Osteoblast (primary cell): ENCODE results near the gene PHACTR4. TPM values are rescaled to one million over a fixed set of nuclear protein-coding genes. Genes with fewer than 3 reads are reported as not detected.

Source experiments
- DNase-seq: peaks from one replicate; pipeline ENCODE4 v3.0.0; 2011; ENCODE audit warnings: low spot score, mixed read lengths; ENCODE audit not compliant: insufficient read length; ENCODE audit errors: missing footprints
- H2AFZ ChIP-seq: 2 replicates; pipeline ENCODE4 v1.6.0; 2011; ENCODE audit warnings: mild to moderate bottlenecking, low read length
- H3K27ac ChIP-seq: 2 replicates; pipeline ENCODE4 v1.5.1; 2011; ENCODE audit warnings: mild to moderate bottlenecking, low read depth, low read length, moderate library complexity
- H3K27me3 ChIP-seq: 2 replicates; pipeline ENCODE4 v1.6.0; 2012; ENCODE audit warnings: mild to moderate bottlenecking, control low read depth, inconsistent platforms, low read length, moderate library complexity; ENCODE audit not compliant: insufficient read depth
- H3K36me3 ChIP-seq: 2 replicates; pipeline ENCODE4 v1.5.1; 2011; ENCODE audit warnings: mild to moderate bottlenecking, low read length, control low read depth, moderate library complexity; ENCODE audit not compliant: insufficient read depth
- H3K4me1 ChIP-seq: 2 replicates; pipeline ENCODE4 v1.5.1; 2011; ENCODE audit warnings: mild to moderate bottlenecking, low read length, control low read depth, moderate library complexity; ENCODE audit not compliant: insufficient read depth
- H3K4me2 ChIP-seq: 2 replicates; pipeline ENCODE4 v1.6.0; 2011; ENCODE audit warnings: mild to moderate bottlenecking, low read length; ENCODE audit not compliant: insufficient read depth
- H3K4me3 ChIP-seq: fragments of 200-600 bp; sonication (generic); 3 replicates; pipeline ENCODE4 v1.5.1; 2012; ENCODE audit warnings: mild to moderate bottlenecking, low read length, inconsistent platforms; ENCODE audit not compliant: insufficient read depth
- H3K79me2 ChIP-seq: 2 replicates; pipeline ENCODE4 v1.6.0; 2012; ENCODE audit warnings: mild to moderate bottlenecking, low read length, control low read depth, inconsistent platforms; ENCODE audit not compliant: insufficient read depth
- H3K9me3 ChIP-seq: 2 replicates; pipeline ENCODE4 v1.5.1; 2011; ENCODE audit warnings: low read depth, low read length, control low read depth
- H4K20me1 ChIP-seq: 2 replicates; pipeline ENCODE4 v1.6.0; 2012; ENCODE audit warnings: mild to moderate bottlenecking, low read length, control low read depth; ENCODE audit not compliant: insufficient read depth
- CTCF ChIP-seq: IDR thresholded peaks from 2 replicates; pipeline ENCODE4 v1.5.1; 2011; ENCODE audit warnings: mild to moderate bottlenecking, low read depth, low read length, moderate library complexity; ENCODE audit errors: extremely low read depth
- total RNA-seq: library from RNA; depleted of rRNA; stranded (reverse); fragments of >200 nt; gene quantifications from 2 replicates; pipeline ENCODE4 v1.2.3, GENCODE V29; 2012

The PHACTR4 gene
- total RNA-seq, 1 donor = 12.7 TPM

GRCh38 chr1:28338897-28339296 is 30.6 kb upstream of the PHACTR4 start:
- Histone ChIP-seq H2AFZ (no peak overlapping the region), H3K36me3 (peaks cover 14% of the 10 kb centered on the region), H3K27ac (no peak overlapping the region), H3K4me3 (no peak overlapping the region), H3K9me3 (no peaks in the 10 kb centered on the region), H3K4me2 (no peak overlapping the region), H3K4me1 (no peaks in the 10 kb centered on the region), H4K20me1 (no peaks in the 10 kb centered on the region), H3K27me3 (no peaks in the 10 kb centered on the region), H3K79me2 (no peaks in the 10 kb centered on the region)
- no peak for TF ChIP-seq CTCF
- no peak for DNase-seq

GRCh38 chr1:28339551-28339950 is 30.0 kb upstream of the PHACTR4 start:
- no peak overlapping the region for H3K4me2 ChIP-seq
- H3K9me3 ChIP-seq = no peaks in the 10 kb centered on the region
- H4K20me1 ChIP-seq = no peaks in the 10 kb centered on the region
- no peak overlapping the region for H2AFZ ChIP-seq
- H3K79me2 ChIP-seq = no peaks in the 10 kb centered on the region
- no peak for DNase-seq
- H3K36me3 ChIP-seq = peaks cover 7% of the 10 kb centered on the region
- no peak overlapping the region for H3K27ac ChIP-seq
- H3K27me3 ChIP-seq = no peaks in the 10 kb centered on the region
- no peak overlapping the region for H3K4me3 ChIP-seq
- no peaks in the 10 kb centered on the region for H3K4me1 ChIP-seq
- no peak for TF ChIP-seq CTCF

- Histone ChIP-seq H4K20me1 (no peaks in the 10 kb centered on the region), H3K27ac (no peak overlapping the region), H2AFZ (no peak overlapping the region), H3K27me3 (no peaks in the 10 kb centered on the region), H3K4me2 (no peak overlapping the region), H3K36me3 (peaks cover 3% of the 10 kb centered on the region), H3K9me3 (no peaks in the 10 kb centered on the region), H3K4me1 (no peaks in the 10 kb centered on the region), H3K79me2 (no peaks in the 10 kb centered on the region), H3K4me3 (no peak overlapping the region)
- no peak for TF ChIP-seq CTCF
- no peak for DNase-seq
Measured at GRCh38 chr1:28340221-28340974, 29.1 kb upstream of the PHACTR4 start.

GRCh38 chr1:28341591-28341990 is 27.9 kb upstream of the PHACTR4 start:
- no peaks in the 10 kb centered on the region for H3K79me2 ChIP-seq
- H2AFZ ChIP-seq = no peak overlapping the region
- H3K4me2 ChIP-seq = no peak overlapping the region
- DNase-seq = no peak
- no peaks in the 10 kb centered on the region for H3K36me3 ChIP-seq
- H3K4me3 ChIP-seq = no peak overlapping the region
- no peaks in the 10 kb centered on the region for H3K9me3 ChIP-seq
- no peak overlapping the region for H3K27ac ChIP-seq
- no peak for TF ChIP-seq CTCF
- no peaks in the 10 kb centered on the region for H4K20me1 ChIP-seq
- no peaks in the 10 kb centered on the region for H3K27me3 ChIP-seq
- H3K4me1 ChIP-seq = no peaks in the 10 kb centered on the region
